Measurements from ENCODE around the gene BRAF.
"Not testable (repeated sequence)": the region's sequence is repeated elsewhere in the genome, so short reads cannot be mapped to it uniquely, and the experiment has no call there.

The BRAF gene

GRCh38 chr7:140924821-140925421, at the start of gene BRAF:
BRAF (minus strand) TSS chr7:140924929; CDS start chr7:140924703, 226 bp downstream.
- in situ Hi-C loops (cut with MboI; ENCODE audit: low sequenced_read_pairs): no loop called here

- in situ Hi-C loops (cut with MboI; ENCODE audit: low sequenced_read_pairs): no loop called here
Measured at GRCh38 chr7:140972876-140973829, 48.4 kb upstream of the BRAF start.

GRCh38 chr7:140972344-140972743, 47.6 kb upstream of the BRAF start:
- in situ Hi-C loops (cut with MboI; ENCODE audit: low sequenced_read_pairs): no loop called here

GRCh38 chr7:140967438-140967837, 42.7 kb upstream of the BRAF start:
- in situ Hi-C loops (cut with MboI; ENCODE audit: low sequenced_read_pairs): no loop called here

- in situ Hi-C loops (cut with MboI; ENCODE audit: low sequenced_read_pairs): no loop called here
Measured at GRCh38 chr7:140966561-140967233, 42.0 kb upstream of the BRAF start.

GRCh38 chr7:140961117-140961516, 36.4 kb upstream of the BRAF start:
- in situ Hi-C loops (cut with MboI; ENCODE audit: low sequenced_read_pairs): no loop called here

GRCh38 chr7:140956997-140957396, 32.3 kb upstream of the BRAF start:
- in situ Hi-C loops (cut with MboI; ENCODE audit: low sequenced_read_pairs): not testable (repeated sequence)

GRCh38 chr7:140945940-140946339, 21.2 kb upstream of the BRAF start:
- in situ Hi-C loops (cut with MboI; ENCODE audit: low sequenced_read_pairs): no loop called here

- in situ Hi-C loops (cut with MboI; ENCODE audit: low sequenced_read_pairs): not testable (repeated sequence)
Measured at GRCh38 chr7:140942242-140942641, 17.5 kb upstream of the BRAF start.

GRCh38 chr7:140940898-140941297, 16.2 kb upstream of the BRAF start:
- in situ Hi-C loops (cut with MboI; ENCODE audit: low sequenced_read_pairs): no loop called here

GRCh38 chr7:140937702-140938264, 13.1 kb upstream of the BRAF start:
- in situ Hi-C loops (cut with MboI; ENCODE audit: low sequenced_read_pairs): no loop called here

GRCh38 chr7:140928491-140929309, 4.0 kb upstream of the BRAF start:
- in situ Hi-C loops (cut with MboI; ENCODE audit: low sequenced_read_pairs): no loop called here

- in situ Hi-C loops (cut with MboI; ENCODE audit: low sequenced_read_pairs): not testable (repeated sequence)
Measured at GRCh38 chr7:140927945-140928344, 3.2 kb upstream of the BRAF start.

- in situ Hi-C loops (cut with MboI; ENCODE audit: low sequenced_read_pairs): no loop called here
Measured at GRCh38 chr7:140927351-140927750, 2.6 kb upstream of the BRAF start.

- in situ Hi-C loops (cut with MboI; ENCODE audit: low sequenced_read_pairs): no loop called here
Measured at GRCh38 chr7:140926021-140926817, 1.5 kb upstream of the BRAF start.

GRCh38 chr7:140924019-140924820, 509 bp downstream of the BRAF start:
- in situ Hi-C loops (cut with MboI; ENCODE audit: low sequenced_read_pairs): no loop called here

- in situ Hi-C loops (cut with MboI; ENCODE audit: low sequenced_read_pairs): no loop called here
Measured at GRCh38 chr7:140923358-140924006, 1.2 kb downstream of the BRAF start.

GRCh38 chr7:140922741-140923345, 1.9 kb downstream of the BRAF start:
- in situ Hi-C loops (cut with MboI; ENCODE audit: low sequenced_read_pairs): no loop called here
